LNCAP (cell line): ENCODE data around the gene MARCHF3.

Experiments
- TF ChIP-seq, protein P1 (sequence below): fragments of 450-650 bp; IDR thresholded peaks from 2 replicates; pipeline ENCODE4 v1.5.1; 2017; ENCODE audit warnings: mild to moderate bottlenecking

Gene MARCHF3

DNA sequence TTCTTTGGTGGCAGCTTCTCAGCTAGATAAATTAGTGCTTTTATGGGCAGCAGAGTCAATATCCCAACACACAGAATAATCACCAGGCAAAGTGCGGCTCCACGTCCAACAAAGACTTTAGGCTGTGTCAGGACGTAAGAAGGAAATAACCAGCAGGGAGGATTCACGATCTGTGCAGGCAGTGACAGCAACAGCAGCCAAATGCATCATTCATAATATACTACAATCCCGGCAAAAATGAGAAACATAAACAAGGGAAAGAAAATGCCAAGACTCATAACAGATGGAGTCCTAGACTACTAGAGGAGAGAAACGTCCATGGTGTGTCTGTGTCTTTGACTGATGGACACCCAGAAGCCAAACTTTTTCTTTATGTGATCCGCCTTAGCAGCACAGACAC lies 152.8 kb downstream of the MARCHF3 start:
- TF ChIP-seq, protein P1, sequence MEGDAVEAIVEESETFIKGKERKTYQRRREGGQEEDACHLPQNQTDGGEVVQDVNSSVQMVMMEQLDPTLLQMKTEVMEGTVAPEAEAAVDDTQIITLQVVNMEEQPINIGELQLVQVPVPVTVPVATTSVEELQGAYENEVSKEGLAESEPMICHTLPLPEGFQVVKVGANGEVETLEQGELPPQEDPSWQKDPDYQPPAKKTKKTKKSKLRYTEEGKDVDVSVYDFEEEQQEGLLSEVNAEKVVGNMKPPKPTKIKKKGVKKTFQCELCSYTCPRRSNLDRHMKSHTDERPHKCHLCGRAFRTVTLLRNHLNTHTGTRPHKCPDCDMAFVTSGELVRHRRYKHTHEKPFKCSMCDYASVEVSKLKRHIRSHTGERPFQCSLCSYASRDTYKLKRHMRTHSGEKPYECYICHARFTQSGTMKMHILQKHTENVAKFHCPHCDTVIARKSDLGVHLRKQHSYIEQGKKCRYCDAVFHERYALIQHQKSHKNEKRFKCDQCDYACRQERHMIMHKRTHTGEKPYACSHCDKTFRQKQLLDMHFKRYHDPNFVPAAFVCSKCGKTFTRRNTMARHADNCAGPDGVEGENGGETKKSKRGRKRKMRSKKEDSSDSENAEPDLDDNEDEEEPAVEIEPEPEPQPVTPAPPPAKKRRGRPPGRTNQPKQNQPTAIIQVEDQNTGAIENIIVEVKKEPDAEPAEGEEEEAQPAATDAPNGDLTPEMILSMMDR, result no peak

DNA sequence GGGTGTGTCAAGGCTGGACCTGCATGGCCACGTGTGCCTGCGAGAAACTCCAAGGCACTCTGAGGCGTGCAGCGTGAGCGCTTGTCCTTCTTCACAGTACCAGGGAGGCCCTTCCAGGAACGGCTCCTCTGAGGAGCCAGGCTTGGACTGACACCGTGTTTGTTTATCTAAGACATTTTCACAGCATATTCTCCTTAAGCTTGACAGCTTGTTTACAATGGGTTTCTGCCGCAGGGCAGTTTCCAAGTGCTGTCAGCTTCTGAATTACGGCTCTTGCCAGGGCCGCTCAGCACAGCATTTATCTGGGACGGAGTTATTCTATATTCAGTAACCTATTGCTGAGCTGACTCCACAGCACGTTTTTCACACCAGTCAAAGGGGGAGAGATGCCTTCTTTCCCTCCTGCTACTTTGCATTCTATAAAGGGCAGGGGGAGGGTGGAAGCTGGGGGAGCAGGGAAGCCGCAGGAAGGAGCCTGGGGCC lies 155.0 kb downstream of the MARCHF3 start:
- TF ChIP-seq, protein P1, result no peak

DNA sequence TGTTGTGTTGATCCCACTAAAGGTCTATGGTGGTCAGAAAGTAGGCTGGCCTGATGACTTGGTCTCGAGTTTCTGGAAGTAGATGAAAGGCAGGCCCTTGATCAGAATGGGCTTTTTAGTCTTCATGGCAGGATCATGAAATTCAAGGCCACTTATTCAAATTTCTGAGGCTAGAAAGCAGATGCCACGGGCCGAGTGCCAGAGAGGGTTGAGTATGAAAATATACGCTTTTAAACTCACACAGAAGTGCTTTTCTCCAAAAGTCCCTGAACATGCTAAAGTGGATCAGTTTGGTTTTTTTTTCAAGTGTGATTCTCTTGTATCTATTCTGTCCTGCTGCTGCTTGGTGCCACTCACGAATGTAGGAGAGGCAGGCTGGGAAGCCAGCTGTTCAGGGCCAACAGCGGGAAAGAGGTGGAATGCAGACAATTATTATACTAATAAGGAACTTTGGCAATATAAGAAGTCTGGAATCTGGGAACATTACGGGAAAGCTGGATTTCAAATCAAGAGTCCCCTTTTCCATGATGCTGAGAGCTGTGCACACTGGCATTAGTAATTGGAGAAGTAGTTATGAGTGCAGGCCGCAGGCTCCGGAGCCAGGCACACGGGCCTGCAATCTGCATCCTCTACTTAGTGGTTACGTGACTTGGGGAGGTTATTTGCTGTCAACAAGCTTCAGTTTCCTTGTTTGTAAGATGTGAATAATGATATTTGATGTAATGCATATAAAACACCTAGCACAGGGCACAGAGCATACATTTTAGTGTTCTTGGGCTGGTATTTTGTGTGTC lies 157.6 kb downstream of the MARCHF3 start:
- TF ChIP-seq, protein P1, result no peak

DNA sequence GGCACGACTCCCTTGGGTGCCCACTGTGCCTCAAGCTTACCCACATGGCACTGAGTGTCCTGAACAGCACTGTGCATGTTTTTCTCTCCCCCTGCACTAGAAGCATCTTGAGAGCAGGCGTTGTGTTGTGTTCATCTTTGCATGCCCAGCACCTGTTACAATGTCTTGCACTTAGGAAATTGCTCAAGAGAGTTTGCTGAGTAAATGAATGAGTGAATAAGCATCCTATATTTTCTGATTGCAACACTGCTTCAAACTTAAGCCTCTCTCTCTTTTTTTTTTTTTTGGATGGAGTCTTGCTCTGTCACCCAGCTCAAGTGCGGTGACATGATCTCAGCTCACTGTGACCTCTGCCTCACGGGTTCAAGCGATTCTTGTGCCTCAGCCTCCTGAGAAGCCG lies 158.9 kb downstream of the MARCHF3 start:
- TF ChIP-seq, protein P1, result no peak

DNA sequence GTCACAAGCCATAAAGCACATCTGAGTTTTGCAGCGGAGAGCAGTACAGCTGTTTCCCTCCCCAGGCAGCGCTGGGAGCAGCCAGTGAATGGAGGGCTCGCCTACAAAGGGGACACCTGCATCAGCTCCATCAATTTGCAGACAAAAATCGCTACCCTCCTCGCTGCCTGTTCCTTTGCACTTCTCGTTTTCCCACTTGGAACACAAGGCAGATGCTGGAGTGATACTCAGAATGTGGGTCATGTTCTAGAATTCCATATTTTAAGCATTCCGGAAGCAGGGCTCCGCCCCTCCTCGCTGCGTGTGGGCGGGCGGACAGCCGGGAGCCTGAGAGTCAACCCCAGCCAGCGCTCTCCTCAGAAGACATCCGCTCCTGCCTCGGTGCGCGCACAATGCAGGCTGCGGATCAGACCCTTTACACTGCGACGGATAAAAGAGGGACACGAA lies 161.3 kb downstream of the MARCHF3 start:
- TF ChIP-seq, protein P1, result no peak

DNA sequence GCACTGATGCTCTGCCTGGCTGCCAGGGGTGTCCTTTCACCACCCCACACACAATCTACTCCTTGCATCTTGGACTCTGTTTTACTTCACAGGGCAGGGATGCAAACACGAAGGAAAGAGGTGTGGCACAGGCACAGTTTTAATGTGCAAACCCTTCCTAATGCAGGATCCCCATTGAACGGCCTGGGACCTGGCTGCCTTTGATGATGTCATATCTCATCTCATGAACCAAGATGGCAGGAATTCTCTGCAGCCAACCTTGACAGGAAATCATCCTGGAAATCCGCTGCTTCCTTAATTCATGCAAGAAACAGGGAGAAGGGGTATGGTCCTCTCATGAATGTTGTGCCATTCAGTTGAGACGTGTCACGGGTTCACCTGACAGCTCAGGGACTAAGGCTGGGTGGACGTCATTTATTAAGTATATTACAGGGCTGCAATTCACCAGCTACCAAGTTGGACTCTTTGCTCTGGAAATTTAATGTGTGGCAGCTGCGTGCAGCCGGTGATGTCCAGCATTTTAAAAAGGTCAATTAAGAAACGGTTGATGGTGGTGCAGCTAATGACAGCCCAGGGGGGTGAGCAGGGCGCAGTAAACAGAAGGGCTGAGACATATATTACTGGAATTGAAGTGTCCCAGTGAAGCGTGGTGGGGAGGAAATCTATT lies 161.9 kb downstream of the MARCHF3 start:
- TF ChIP-seq, protein P1, result no peak

DNA sequence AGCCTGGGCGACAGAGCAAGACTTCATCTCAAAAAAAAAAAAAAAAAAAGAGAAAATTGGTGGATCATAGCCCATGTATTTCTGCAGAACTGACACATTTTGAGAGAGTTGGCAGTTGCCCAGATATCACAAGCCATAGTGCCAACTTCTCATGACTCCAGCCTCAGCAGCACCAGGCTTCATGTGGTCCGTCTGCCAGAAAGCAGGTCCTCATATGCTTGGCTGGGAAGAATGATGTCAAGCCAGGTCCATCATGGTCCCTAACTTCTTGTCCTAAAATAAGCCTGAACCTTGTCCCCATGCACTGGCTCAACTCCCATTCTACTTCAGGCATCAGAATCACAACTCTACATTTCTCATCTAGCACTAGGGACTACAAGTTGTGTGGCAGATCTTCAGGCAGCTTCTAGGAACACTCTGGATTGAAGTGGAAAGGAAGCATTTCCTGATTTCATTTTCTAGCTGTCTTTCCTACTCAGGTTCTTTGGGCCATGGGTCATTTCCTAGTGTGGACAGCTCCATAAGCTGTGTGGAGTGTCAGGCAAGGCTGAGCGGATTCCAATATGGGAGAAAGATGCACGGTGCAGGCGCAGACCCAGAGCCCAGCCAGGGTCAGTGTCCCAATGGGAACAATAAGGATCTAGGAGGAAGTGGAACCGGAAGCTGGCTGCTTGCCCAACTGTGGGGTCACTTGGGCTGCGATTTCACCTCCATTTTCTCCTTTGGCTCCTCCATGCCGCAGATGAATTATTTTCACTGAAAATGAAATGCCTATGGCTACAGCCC lies 163.3 kb downstream of the MARCHF3 start:
- TF ChIP-seq, protein P1, result no peak
